Suppressor macrophage (primary cell): ENCODE data around the gene KLK2.
"Not testable (repeated sequence)": the region's sequence is repeated elsewhere in the genome, so short reads cannot be mapped to it uniquely, and the experiment has no call there.

Source experiments
- DNase-seq, 4 experiments: peaks; one replicate each; pipeline ENCODE4 v3.0.0-alpha.2; 2020 to 2022

The KLK2 gene

GRCh38 chr19:50894478-50895356 is 21.5 kb downstream of the KLK2 start:
- no peak for DNase-seq

- not testable (repeated sequence) for DNase-seq
Measured at GRCh38 chr19:50896089-50896590, 22.9 kb downstream of the KLK2 start.

DNA sequence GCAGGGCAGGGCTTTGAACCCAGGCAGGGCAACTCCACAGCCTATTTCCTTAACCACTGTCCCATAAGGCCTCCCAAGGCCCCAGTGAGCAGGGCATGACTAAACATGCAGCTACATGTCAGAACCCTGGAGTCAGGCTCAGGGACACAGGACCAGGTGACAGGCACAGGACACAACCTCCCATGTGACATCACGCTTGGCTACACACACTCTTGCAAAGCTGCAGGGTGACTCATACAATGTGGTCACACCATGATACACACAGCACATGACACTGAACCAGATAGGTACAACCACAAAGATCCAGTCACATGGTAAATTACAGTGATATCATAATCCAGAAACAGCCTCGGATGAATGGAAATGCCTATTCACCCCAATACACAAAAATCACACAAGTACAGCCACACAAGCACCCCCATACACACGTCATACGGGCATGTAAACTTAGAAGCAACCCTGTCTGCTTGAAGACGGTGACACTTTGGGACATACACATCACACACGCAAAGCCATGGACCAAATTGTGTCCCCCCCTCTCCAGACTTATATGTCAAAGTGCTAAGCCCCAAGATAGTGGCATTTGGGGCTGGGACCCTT is 23.5 kb downstream of the KLK2 start:
- DNase-seq, result peak; percentile 75 to 91 (median 84)

DNA sequence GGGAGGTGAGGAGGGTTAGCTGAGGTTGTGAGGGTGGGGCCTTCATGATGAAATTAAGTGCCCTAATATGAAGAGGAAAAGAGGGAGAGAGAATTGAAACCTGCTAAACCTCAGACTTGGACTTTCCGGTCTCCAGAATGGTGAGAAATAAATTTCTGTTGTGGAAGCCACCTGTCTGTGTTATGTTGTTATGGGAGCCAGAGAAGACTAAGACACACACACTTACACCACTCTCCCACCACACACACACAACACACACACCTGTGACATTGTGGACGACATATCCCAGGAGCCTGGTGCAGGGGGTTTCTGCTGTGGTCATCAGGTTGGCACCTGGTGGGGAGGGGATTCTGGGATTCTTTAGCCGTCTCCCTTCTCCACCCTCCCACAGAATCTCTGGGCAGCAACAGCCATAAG is 24.0 kb downstream of the KLK2 start:
- no peak for DNase-seq

DNA sequence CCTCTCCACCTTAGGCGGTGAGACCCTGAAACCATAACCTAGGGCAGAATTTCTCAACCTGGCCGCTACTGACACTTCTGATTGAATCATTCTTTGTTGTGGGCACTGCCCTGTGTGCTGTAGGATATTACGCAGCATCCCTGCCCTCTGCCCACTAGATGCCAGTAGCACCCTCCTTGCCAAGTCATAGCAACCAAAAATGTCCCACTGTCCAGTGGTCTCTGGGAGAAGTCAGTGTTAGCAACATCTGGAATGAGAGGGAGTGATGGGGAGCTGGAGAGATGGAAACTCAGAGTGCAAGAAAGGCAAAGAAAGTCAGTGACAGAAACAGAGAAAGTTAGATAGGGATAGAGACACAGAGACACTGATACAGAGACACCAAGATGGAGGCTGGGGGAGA is 24.4 kb downstream of the KLK2 start:
- peak in 1 of 4 experiments; percentile 7 for DNase-seq

- DNase-seq, result no peak
Measured at GRCh38 chr19:50898018-50898417, 24.8 kb downstream of the KLK2 start.

DNA sequence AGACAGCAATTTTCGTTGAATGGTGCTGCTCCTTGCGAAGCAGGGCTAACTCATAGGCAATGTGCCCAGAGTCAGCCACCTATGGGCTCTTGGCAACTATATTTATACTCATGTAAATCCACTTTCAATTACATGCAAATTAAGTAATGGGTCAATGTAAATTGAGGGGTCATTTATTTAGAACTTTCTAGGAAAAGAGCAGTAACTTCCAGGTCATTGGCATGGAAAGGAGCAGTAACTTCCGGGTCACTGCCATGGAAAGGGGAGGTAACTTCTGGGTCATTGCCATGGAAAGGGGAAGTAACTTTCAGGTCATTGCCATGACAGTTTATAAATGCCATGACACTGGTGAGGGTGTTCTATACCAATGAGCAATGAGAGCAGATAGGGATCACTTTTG is 26.3 kb downstream of the KLK2 start:
- DNase-seq, result peak in 3 of 4 experiments; percentile 31 to 52 (median 40)

DNA sequence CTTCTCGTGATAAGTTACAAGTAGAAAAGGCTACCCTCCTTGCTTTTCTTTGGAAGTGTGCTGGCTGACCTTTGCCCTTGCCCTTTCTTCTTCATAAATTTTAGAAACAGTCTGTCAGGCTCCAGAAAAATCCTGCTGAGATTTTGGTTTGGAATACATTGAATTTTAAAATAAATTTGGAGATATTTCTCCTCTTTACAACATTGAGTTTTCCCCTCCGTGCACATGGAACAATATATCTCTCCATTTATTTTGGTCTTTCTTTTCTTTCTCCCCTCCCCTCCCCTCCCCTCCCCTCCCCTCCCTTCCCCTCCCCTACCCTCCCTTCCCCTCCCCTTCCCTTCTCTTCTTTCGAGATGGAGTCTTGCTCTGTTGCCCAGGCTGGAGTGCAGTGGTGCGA is 29.4 kb downstream of the KLK2 start:
- DNase-seq, result no peak

DNA sequence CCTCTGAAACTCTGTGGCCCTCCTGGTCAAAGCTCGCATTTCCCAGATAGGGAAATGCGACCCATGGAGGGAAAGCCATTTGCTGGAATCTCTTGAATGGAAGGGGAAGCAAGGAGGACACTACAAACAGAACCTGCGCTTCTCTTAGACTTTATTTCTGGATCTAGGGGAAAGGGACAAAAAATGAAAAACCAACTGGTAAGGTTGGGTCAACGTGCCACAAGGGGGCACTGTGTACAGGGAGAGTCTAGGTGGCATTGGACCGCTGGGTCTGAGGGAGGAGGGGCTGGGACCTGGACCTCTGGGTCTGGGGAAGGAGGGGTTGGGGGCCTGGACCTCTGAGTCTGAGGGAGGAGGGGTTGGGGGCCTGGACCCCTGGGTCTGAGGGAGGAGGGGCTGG is 33.0 kb downstream of the KLK2 start:
- peak; percentile 59 to 78 (median 64) for DNase-seq

DNA sequence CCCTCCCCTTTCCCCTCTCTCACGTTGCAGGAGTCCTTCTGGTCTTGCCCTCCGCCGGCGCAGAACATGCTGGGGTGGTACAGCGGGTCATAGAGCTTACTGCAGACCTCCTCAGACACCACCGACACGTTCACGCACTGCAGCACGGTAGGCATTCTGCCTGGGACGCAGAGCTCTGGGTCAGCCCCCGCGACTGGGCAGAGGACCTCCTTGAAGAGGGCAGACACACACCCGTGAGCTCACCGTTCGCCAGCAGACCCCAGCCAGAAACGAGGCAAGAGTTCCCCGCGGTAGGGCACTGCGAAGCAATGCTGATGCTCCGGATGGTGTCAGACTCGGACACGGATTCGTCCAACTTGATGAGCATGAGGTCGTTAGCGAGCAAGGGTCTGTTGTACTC is 35.1 kb downstream of the KLK2 start:
- no peak for DNase-seq

DNA sequence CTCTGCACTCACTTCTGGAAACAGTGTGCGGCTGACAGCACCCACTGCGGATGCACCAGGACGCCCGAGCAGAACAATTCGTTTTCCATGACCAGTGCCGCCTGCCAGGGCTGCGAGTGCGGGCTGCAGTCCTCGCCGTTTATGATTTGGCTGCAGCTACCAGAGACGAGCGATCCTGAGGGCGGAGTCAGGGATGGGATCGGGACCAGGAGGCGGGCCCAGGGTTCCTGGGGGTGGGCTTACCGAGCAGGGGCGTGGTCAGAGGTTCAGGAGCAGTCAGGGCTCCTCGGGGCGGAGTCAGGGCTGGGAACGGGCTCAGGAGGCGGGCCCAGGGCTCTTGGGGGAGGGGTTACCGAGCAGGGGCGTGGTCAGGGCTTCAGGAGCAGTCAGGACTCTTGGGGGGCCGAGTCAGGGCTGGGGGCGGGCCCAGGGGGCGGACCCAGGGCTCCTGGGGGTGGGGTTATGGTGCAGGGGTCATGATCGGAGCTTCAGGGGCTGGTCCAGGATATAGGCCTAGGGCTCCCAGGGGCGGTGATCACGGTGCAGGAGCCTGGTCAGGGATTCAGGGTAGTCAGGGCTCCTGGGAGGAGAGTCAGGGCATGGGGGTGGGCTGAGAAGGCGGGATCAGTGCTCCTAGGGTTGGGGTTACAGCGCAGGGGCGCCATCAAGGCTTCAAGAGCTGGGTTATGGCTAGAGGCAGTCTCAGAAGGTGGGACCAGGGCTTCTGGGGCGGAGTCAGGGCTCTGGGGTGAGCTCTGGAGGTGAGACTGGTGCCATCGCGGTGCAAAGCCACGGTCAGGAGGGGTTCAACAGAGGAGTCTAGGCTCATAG is 36.2 kb downstream of the KLK2 start:
- DNase-seq, result peak; percentile 67 to 83 (median 70)

DNA sequence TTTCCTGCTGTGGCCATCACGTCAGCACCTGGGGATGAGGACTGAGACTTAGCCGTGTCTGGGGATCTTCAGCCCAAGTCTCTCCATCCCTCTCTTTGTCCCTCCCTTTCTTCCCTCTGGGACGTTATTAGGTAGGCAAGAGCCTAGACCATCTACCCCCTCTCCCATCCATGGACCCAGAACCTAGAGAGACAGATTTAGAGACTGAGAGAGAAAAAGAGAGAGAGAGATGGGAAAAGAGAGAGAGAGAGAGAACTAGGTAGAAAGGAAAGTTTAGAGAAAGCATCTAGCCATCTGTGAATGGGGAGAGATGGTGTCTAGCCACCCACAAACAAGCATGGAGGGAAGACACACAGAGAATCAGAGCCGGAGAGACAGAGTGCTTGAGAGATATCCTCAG is 37.5 kb downstream of the KLK2 start:
- no peak for DNase-seq

DNA sequence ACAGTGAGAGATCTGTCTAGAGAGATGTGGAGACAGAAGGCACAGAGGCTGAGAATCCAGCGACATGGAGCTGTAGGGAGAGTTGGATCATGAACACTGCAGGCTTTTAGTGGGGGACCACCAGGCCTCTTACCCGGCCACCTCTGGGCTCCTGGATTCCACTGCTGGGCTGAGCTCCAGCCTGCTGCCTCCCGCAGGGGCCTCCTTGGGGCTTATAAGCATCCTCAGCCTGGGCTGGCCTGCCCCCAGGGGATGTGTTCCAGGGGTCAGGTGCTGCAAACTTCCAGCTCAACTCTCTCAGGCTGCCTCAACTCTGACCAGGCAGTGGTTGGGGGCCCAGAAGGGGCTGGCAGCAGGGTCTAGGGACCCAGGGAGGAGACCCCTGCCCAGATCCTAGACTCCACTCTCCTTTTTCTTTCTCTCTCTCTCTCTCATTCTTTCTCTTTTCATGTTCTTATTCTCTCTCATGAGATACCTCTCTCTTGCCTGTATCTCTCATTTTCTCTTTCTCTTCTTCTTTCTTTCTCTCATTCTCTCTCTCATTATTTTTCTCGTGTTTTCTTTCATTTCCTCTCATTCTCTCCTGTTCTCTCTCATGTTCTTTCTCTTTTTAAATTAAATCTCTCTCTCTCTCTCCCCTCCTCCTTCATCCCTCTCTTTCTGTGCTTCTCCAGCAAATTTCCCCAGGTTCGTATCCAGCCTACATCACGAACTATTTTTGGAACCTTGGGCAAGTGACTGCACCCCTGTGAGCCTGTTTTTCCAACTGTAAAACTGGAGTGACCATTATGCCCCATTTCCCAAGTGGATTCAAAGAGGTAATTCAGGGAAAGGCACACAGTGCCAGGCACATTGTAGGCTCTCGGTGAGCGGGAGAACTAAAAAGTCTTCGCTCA is 38.2 kb downstream of the KLK2 start, which contains the start of gene KLK4:
KLK4 (minus strand) TSS at position 190 of the 896 bp plus-strand sequence. CDS start 657 bp downstream, outside the sequence.
- no peak for DNase-seq

DNA sequence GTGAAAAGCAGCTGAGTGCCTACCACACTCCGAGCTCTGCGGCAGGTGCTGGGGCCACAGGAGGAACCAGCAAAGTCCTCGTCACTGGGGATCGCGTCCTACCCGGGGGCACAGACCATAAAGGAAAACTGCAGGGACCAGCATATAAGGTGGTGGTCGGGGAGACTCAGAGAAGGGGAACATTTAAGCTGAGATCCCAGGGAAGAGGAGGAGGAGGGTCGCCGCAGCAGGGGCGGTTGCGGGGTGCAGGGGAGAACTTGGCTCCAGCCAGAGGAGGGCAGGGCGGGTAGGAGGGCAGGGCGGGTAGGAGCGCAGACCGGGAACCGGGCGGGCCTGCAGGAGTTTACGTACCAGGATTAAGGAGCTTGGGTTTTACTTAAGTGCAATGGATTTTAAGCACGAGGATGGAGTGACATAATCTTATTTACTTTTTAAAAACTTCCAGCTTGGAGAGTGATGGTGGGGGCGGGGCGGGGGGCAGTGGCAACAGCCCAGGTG is 38.9 kb downstream of the KLK2 start:
- DNase-seq, result peak in 2 of 4 experiments; percentile 27 to 38

GRCh38 chr19:50912727-50913716 is 39.8 kb downstream of the KLK2 start:
- DNase-seq, result peak; percentile 68 to 87 (median 78)

DNA sequence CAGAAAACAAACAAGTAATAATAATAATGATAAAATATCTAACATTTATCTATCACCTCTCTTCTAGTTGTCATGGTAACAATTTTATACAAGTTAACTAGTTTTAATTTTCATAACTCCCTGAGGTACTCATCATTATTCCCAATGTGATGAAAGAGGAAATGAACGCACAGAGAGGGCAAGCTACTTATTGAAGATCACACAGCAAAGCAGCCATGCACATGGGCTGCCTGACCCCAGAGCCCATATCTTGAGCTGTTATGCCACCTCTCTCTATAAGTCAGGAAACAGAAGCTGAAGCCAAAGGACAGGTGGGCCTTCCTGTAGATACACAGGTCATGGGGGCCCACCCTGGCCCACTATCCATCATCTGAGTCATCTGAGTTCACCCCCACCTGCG is 42.8 kb downstream of the KLK2 start:
- no peak for DNase-seq

- DNase-seq, result peak; percentile 86 to 95 (median 90)
Measured at GRCh38 chr19:50921426-50922316, 48.4 kb downstream of the KLK2 start.

DNA sequence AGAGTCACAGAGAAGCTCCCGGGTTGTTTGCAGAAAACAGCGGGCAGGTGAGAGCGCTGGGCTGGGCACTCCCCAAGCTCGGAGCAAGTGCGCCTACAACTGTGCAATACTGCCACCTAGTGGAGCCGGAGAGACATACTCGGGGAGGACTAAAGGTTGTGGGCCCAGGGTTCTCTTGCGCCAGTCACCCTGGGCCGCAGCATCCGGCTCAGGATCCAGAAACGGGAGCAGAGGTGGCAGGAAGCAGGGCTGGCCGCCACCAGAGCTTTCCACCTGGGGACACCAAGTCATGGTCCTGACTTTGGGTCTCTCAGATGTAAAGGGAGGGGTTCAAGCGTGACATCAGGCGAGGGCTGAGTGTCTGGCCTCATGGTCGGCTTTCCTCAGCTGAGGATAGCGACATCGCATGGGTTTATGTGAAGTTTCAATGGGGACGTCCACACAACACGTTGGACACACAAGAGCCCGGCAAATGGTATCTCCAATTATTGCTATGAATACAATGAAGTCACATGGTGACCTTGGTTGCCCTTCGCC is 49.1 kb downstream of the KLK2 start:
- peak; percentile 88 to 95 (median 90) for DNase-seq

DNA sequence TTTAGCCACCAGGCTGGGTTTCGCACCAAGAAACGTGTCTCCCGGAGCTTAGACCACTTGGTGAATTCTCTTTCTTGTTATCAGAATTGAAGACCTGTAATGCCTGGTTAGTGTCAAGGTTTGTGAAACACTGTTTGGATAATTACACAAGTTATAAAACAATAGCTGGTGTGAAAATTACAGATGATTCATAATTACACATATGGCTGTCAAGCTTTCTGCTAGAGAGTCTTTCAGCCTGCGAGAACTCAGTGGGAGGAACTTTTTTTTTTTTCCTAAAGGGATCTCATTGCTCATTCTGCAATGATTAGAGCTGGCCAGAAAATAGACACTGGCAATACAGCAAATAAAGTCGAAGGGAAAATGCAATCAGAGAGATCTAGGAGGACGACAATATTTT is 51.3 kb downstream of the KLK2 start:
- peak in 3 of 4 experiments; percentile 30 to 52 (median 33) for DNase-seq
